Astrocyte (in vitro differentiated cells and primary cell): ENCODE measurements around the gene MYO16.

ENCODE experiments used
- CTCF ChIP-seq: IDR thresholded peaks from 2 replicates; pipeline ENCODE4 v1.5.1; 2011; ENCODE audit warnings: low read depth, mild to moderate bottlenecking, inconsistent platforms, low read length, moderate library complexity; ENCODE audit not compliant: insufficient read depth
- EZH2 ChIP-seq: IDR thresholded peaks from 2 replicates; pipeline ENCODE4 v1.6.1; 2012; ENCODE audit warnings: mild to moderate bottlenecking, low read length, inconsistent platforms; ENCODE audit not compliant: insufficient read depth

- TF ChIP-seq CTCF (no peak), EZH2 (no peak)
Observed at GRCh38 chr13:108662528-108662927, 33.1 kb downstream of the MYO16 start.
